Panc1 (cell line): ENCODE data around the gene RPL37A.

Source experiments
- TF ChIP-seq, protein P1 (sequence below): fragments of 450-650 bp; IDR thresholded peaks from 2 replicates; pipeline ENCODE4 v1.5.1; 2017; ENCODE audit warnings: mild to moderate bottlenecking
- TF ChIP-seq, protein P2 (sequence below), 2 experiments: IDR thresholded peaks; 2 replicates each; pipeline ENCODE4 v1.6.1; 2011 to 2012; ENCODE audit warnings: low read depth in 2 of 2, control low read depth in 1 of 2, low read length in 1 of 2, mild to moderate bottlenecking in 1 of 2, moderate library complexity in 1 of 2; ENCODE audit not compliant: insufficient read depth in 1 of 2

DNA sequence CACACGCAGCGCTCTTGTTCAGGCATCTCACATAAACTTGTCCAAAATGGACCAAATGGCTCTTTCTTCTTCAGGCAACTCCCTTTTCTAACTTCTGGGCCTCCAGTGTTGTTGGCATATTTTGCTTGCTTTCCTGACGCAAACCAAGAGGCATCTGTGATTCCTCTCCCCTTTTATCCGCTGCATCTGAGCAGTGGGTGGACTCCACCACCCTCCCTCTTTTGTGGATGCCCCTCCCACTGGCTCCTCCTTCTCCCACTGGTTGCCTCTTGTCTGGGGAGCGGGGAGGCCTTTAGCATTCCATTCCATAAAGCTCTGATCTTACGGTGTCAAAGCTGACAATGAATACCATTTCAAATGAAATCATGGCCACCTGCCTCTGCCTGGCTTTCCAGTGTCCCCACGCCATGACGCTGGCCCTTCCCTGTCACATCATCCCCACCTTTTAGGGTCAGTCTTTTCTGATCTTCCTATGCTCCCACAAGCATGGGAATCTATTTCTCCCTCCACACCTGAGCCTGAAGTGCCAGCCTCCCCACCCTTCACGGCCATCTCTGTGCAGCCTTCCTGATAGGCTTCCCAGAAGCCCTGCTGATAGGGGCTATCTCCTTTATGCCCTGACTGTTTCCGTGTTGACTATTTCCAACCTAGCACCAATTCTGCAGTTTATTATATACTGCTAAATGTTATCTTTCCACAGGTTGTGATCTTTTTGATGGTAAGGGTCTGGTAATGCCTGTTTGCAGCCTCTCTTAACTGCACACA, 51.5 kb downstream of the RPL37A start:
- TF ChIP-seq, protein P1, sequence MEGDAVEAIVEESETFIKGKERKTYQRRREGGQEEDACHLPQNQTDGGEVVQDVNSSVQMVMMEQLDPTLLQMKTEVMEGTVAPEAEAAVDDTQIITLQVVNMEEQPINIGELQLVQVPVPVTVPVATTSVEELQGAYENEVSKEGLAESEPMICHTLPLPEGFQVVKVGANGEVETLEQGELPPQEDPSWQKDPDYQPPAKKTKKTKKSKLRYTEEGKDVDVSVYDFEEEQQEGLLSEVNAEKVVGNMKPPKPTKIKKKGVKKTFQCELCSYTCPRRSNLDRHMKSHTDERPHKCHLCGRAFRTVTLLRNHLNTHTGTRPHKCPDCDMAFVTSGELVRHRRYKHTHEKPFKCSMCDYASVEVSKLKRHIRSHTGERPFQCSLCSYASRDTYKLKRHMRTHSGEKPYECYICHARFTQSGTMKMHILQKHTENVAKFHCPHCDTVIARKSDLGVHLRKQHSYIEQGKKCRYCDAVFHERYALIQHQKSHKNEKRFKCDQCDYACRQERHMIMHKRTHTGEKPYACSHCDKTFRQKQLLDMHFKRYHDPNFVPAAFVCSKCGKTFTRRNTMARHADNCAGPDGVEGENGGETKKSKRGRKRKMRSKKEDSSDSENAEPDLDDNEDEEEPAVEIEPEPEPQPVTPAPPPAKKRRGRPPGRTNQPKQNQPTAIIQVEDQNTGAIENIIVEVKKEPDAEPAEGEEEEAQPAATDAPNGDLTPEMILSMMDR = no peak
- TF ChIP-seq, protein P2, sequence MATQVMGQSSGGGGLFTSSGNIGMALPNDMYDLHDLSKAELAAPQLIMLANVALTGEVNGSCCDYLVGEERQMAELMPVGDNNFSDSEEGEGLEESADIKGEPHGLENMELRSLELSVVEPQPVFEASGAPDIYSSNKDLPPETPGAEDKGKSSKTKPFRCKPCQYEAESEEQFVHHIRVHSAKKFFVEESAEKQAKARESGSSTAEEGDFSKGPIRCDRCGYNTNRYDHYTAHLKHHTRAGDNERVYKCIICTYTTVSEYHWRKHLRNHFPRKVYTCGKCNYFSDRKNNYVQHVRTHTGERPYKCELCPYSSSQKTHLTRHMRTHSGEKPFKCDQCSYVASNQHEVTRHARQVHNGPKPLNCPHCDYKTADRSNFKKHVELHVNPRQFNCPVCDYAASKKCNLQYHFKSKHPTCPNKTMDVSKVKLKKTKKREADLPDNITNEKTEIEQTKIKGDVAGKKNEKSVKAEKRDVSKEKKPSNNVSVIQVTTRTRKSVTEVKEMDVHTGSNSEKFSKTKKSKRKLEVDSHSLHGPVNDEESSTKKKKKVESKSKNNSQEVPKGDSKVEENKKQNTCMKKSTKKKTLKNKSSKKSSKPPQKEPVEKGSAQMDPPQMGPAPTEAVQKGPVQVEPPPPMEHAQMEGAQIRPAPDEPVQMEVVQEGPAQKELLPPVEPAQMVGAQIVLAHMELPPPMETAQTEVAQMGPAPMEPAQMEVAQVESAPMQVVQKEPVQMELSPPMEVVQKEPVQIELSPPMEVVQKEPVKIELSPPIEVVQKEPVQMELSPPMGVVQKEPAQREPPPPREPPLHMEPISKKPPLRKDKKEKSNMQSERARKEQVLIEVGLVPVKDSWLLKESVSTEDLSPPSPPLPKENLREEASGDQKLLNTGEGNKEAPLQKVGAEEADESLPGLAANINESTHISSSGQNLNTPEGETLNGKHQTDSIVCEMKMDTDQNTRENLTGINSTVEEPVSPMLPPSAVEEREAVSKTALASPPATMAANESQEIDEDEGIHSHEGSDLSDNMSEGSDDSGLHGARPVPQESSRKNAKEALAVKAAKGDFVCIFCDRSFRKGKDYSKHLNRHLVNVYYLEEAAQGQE (IDR thresholded peaks at IDR 0.05; ENCODE audit: insufficient read depth in 1 of 2, low read depth in 2 of 2, low read length in 1 of 2) = no peak
